ENCODE results near the gene RGL4.
"Not testable (repeated sequence)": the region's sequence is repeated elsewhere in the genome, so short reads cannot be mapped to it uniquely, and the experiment has no call there.

DNA sequence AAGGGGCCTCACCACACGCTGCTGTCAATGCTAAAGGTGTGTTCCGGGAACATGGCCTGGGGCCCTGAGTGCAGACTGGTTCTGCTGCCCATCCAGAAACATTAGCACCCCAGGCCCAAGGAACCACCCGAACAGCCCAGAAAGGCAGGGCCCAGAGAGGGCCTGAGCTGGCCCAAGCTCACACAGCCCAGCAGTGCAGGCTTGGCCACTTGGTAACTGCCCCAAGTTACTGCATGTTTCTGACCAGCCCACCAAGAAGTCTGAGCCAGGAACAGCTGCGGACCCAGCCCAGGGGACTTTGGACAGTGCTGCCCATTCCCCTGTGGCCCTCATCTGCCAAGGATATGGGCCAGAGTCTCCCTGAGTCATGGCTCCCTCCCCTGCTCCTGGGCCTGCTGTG is 19.4 kb upstream of the RGL4 start:
- TF ChIP-seq CTCF, POLR2AphosphoS5 (IDR thresholded peaks at IDR 0.05): not testable (repeated sequence)

Data from stomach (tissue), 4 donors.